Activated naive CD4-positive, alpha-beta T cell treated with anti-CD3 and anti-CD28 coated beads, Interleukin-2, amount 50 U/mL, for 24 hours (primary cell): Measurements from ENCODE around the gene SLC25A34.
A peak's percentile ranks its signal among the peaks of the same experiment; 100 is the strongest.

Source experiments
- H3K27ac Mint-ChIP-seq: one replicate; pipeline ENCODE4 v1.8.0; 2021; ENCODE audit warnings: mild to moderate bottlenecking, mixed read lengths
- H3K27me3 Mint-ChIP-seq: one replicate; pipeline ENCODE4 v1.8.0; 2021; ENCODE audit warnings: mixed read lengths
- H3K36me3 Mint-ChIP-seq: one replicate; pipeline ENCODE4 v1.8.0; 2021; ENCODE audit warnings: mixed read lengths
- H3K4me1 Mint-ChIP-seq: one replicate; pipeline ENCODE4 v1.8.0; 2021; ENCODE audit warnings: mixed read lengths
- H3K4me3 Mint-ChIP-seq: one replicate; pipeline ENCODE4 v1.8.0; 2021; ENCODE audit warnings: mild to moderate bottlenecking, mixed read lengths
- H3K9me3 Mint-ChIP-seq: one replicate; pipeline ENCODE4 v1.8.0; 2021; ENCODE audit warnings: mixed read lengths

The SLC25A34 gene

GRCh38 chr1:15706751-15707150, 29.3 kb upstream of the SLC25A34 start:
- Mint-ChIP-seq H3K4me3 (no peak overlapping the region), H3K27ac (no peak overlapping the region), H3K4me1 (peaks cover 42% of the 10 kb centered on the region), H3K27me3 (no peaks in the 10 kb centered on the region), H3K9me3 (no peaks in the 10 kb centered on the region), H3K36me3 (peaks cover 4% of the 10 kb centered on the region)

- no peaks in the 10 kb centered on the region for H3K9me3 Mint-ChIP-seq
- no peak overlapping the region for H3K27ac Mint-ChIP-seq
- H3K27me3 Mint-ChIP-seq: no peaks in the 10 kb centered on the region
- H3K4me3 Mint-ChIP-seq: no peak overlapping the region
- peaks cover 4% of the 10 kb centered on the region for H3K36me3 Mint-ChIP-seq
- H3K4me1 Mint-ChIP-seq: peaks cover 37% of the 10 kb centered on the region
These were observed 28.7 kb upstream of the SLC25A34 start for GRCh38 chr1:15707239-15707925.

GRCh38 chr1:15708486-15709137, 27.4 kb upstream of the SLC25A34 start:
- H3K27ac Mint-ChIP-seq: no peak overlapping the region
- no peaks in the 10 kb centered on the region for H3K9me3 Mint-ChIP-seq
- no peaks in the 10 kb centered on the region for H3K27me3 Mint-ChIP-seq
- peaks cover 4% of the 10 kb centered on the region for H3K36me3 Mint-ChIP-seq
- no peak overlapping the region for H3K4me3 Mint-ChIP-seq
- peaks cover 33% of the 10 kb centered on the region for H3K4me1 Mint-ChIP-seq

GRCh38 chr1:15709226-15709625, 26.8 kb upstream of the SLC25A34 start:
- no peak overlapping the region for H3K4me3 Mint-ChIP-seq
- no peaks in the 10 kb centered on the region for H3K27me3 Mint-ChIP-seq
- H3K36me3 Mint-ChIP-seq: peaks cover 4% of the 10 kb centered on the region
- peaks cover 27% of the 10 kb centered on the region for H3K4me1 Mint-ChIP-seq
- H3K27ac Mint-ChIP-seq: no peak overlapping the region
- no peaks in the 10 kb centered on the region for H3K9me3 Mint-ChIP-seq

- no peak overlapping the region for H3K27ac Mint-ChIP-seq
- peaks cover 11% of the 10 kb centered on the region for H3K4me1 Mint-ChIP-seq
- no peaks in the 10 kb centered on the region for H3K9me3 Mint-ChIP-seq
- no peak overlapping the region for H3K4me3 Mint-ChIP-seq
- no peaks in the 10 kb centered on the region for H3K36me3 Mint-ChIP-seq
- no peaks in the 10 kb centered on the region for H3K27me3 Mint-ChIP-seq
These were observed 23.9 kb upstream of the SLC25A34 start for GRCh38 chr1:15712168-15712567.

GRCh38 chr1:15714406-15715136, 21.5 kb upstream of the SLC25A34 start:
- Mint-ChIP-seq H3K27me3 (no peaks in the 10 kb centered on the region), H3K4me1 (peaks cover 6% of the 10 kb centered on the region), H3K4me3 (no peak overlapping the region), H3K9me3 (no peaks in the 10 kb centered on the region), H3K36me3 (peaks cover under 1% of the 10 kb centered on the region), H3K27ac (peak overlapping the region; percentile 10)

GRCh38 chr1:15717418-15718125, 18.5 kb upstream of the SLC25A34 start:
- Mint-ChIP-seq H3K4me1 (no peaks in the 10 kb centered on the region), H3K4me3 (no peak overlapping the region), H3K27me3 (no peaks in the 10 kb centered on the region), H3K36me3 (peaks cover 2% of the 10 kb centered on the region), H3K9me3 (no peaks in the 10 kb centered on the region), H3K27ac (no peak overlapping the region)

GRCh38 chr1:15718199-15718601, 17.9 kb upstream of the SLC25A34 start:
- no peaks in the 10 kb centered on the region for H3K27me3 Mint-ChIP-seq
- no peaks in the 10 kb centered on the region for H3K4me1 Mint-ChIP-seq
- no peak overlapping the region for H3K27ac Mint-ChIP-seq
- H3K4me3 Mint-ChIP-seq: no peak overlapping the region
- peaks cover 4% of the 10 kb centered on the region for H3K36me3 Mint-ChIP-seq
- H3K9me3 Mint-ChIP-seq: no peaks in the 10 kb centered on the region

- Mint-ChIP-seq H3K27me3 (no peaks in the 10 kb centered on the region), H3K4me3 (no peak overlapping the region), H3K4me1 (no peaks in the 10 kb centered on the region), H3K36me3 (peaks cover 4% of the 10 kb centered on the region), H3K27ac (peak overlapping the region; percentile 55), H3K9me3 (no peaks in the 10 kb centered on the region)
These were observed 16.5 kb upstream of the SLC25A34 start for GRCh38 chr1:15719381-15720120.

GRCh38 chr1:15720861-15721260, 15.2 kb upstream of the SLC25A34 start:
- H3K27me3 Mint-ChIP-seq: no peaks in the 10 kb centered on the region
- no peak overlapping the region for H3K27ac Mint-ChIP-seq
- peaks cover 4% of the 10 kb centered on the region for H3K36me3 Mint-ChIP-seq
- H3K4me1 Mint-ChIP-seq: no peaks in the 10 kb centered on the region
- H3K9me3 Mint-ChIP-seq: no peaks in the 10 kb centered on the region
- H3K4me3 Mint-ChIP-seq: no peak overlapping the region

- Mint-ChIP-seq H3K4me1 (no peaks in the 10 kb centered on the region), H3K4me3 (no peak overlapping the region), H3K36me3 (peaks cover 6% of the 10 kb centered on the region), H3K27ac (no peak overlapping the region), H3K9me3 (no peaks in the 10 kb centered on the region), H3K27me3 (no peaks in the 10 kb centered on the region)
These were observed 13.6 kb upstream of the SLC25A34 start for GRCh38 chr1:15722411-15722810.

GRCh38 chr1:15722836-15723532, 13.1 kb upstream of the SLC25A34 start:
- Mint-ChIP-seq H3K27ac (no peak overlapping the region), H3K9me3 (no peaks in the 10 kb centered on the region), H3K4me3 (no peak overlapping the region), H3K36me3 (peaks cover 6% of the 10 kb centered on the region), H3K4me1 (no peaks in the 10 kb centered on the region), H3K27me3 (no peaks in the 10 kb centered on the region)

- Mint-ChIP-seq H3K9me3 (no peaks in the 10 kb centered on the region), H3K27me3 (no peaks in the 10 kb centered on the region), H3K36me3 (peaks cover 6% of the 10 kb centered on the region), H3K4me3 (no peak overlapping the region), H3K27ac (no peak overlapping the region), H3K4me1 (no peaks in the 10 kb centered on the region)
These were observed 12.3 kb upstream of the SLC25A34 start for GRCh38 chr1:15723631-15724246.
